Heart left ventricle (tissue), 16 donors: ENCODE results near the gene USHBP1. TPM values are rescaled to one million over a fixed set of nuclear protein-coding genes. Genes with fewer than 3 reads are reported as not detected.
"Not testable (repeated sequence)": the region's sequence is repeated elsewhere in the genome, so short reads cannot be mapped to it uniquely, and the experiment has no call there.

Experiments
- ATAC-seq, 4 donors: fragments of 200-7000 bp; cut with Tn5 transposase; one replicate each; pipeline ENCODE4 v1.9.1; 2020 to 2022; ENCODE audit warnings: moderate library complexity in 4 of 4, mild to moderate bottlenecking in 3 of 4, moderate number of reproducible peaks in 1 of 4
- DNase-seq, 5 donors: peaks; one replicate each; pipeline ENCODE4 v3.0.0-alpha.2; 2020
- H3K27ac ChIP-seq, 12 donors: fragments of 200-600 bp; sonication (generic) in 4 of 12; one replicate each; pipeline versions ENCODE4 v1.5.0 to v1.8.0; 2016 to 2022; ENCODE audit warnings: mild to moderate bottlenecking in 2 of 12
- H3K27me3 ChIP-seq, 9 donors: fragments of 200-600 bp; sonication (generic) in 2 of 9; one replicate each; pipeline versions ENCODE4 v1.5.1 to v1.8.0; 2016 to 2022; ENCODE audit warnings: mild to moderate bottlenecking in 3 of 9
- H3K36me3 ChIP-seq, 9 donors: fragments of 200-600 bp; sonication (generic) in 2 of 9; one replicate each; pipeline versions ENCODE4 v1.5.0 to v1.8.0; 2018 to 2022; ENCODE audit warnings: mild to moderate bottlenecking in 2 of 9
- H3K4me1 ChIP-seq, 12 donors: fragments of 200-600 bp; sonication (generic) in 4 of 12; one replicate each; pipeline versions ENCODE4 v1.5.0 to v1.8.0; 2016 to 2022; ENCODE audit warnings: mild to moderate bottlenecking in 3 of 12
- H3K4me3 ChIP-seq, 12 donors: fragments of 200-600 bp; sonication (generic) in 4 of 12; one replicate each; pipeline versions ENCODE4 v1.5.0 to v1.8.0; 2017 to 2022; ENCODE audit warnings: mild to moderate bottlenecking in 9 of 12, moderate library complexity in 4 of 12
- H3K9me3 ChIP-seq, 12 donors: fragments of 200-600 bp; sonication (generic) in 4 of 12; one replicate each; pipeline versions ENCODE4 v1.5.0 to v1.8.0; 2016 to 2022; ENCODE audit warnings: mild to moderate bottlenecking in 1 of 12
- POLR2A ChIP-seq, 2 donors: fragments of 450-650 bp; IDR thresholded peaks; one replicate each; pipeline ENCODE4 v1.6.1; 2017; ENCODE audit warnings: antibody characterized with exemption in 2 of 2, mild to moderate bottlenecking in 2 of 2, moderate library complexity in 2 of 2
- WGBS, 4 donors: extraction: QIAGEN DNeasy Blood & Tissue Kit in 2 of 4; methylation state at CpG; one replicate each; pipeline versions ENCODE4 v1.1.5 to v1.1.7; 2013 to 2018; 5-methylcytosine and 5-hydroxymethylcytosine counted together
- intact Hi-C, 10 donors: fragments of 100-400 bp; cut with DNase I; formaldehyde crosslinking; loops; one replicate each; pipeline versions ENCODE4 v1.11.1 to v1.14.2; 2022
- polyA plus RNA-seq, 2 donors: library from polyadenylated mRNA; stranded (reverse); fragments of 200-250 nt; gene quantifications; one replicate each; pipeline ENCODE4 v1.2.3, GENCODE V29; 2013
- total RNA-seq, 9 donors: library from RNA; depleted of rRNA in 2 of 9; stranded (reverse); fragments of >200 nt in 2 of 9; fragmentation: NEBNext Ultra II Directional in 3 of 9; extraction: Animal tissue kit (Norgen Biotek cat#: 25700) in 3 of 9; gene quantifications; one replicate each; pipeline versions ENCODE4 v1.1.0 to v1.2.4, GENCODE V29; 2016 to 2023
- TF ChIP-seq, protein P1 (sequence below), 12 donors: fragments of 200-600 bp; sonication (generic) in 4 of 12; IDR thresholded peaks; one replicate each; pipeline versions ENCODE4 v1.5.0 to v1.8.0; 2018 to 2022; ENCODE audit warnings: antibody characterized with exemption in 12 of 12, mild to moderate bottlenecking in 5 of 12
- donor health status: ischemic (EF 13 %, LVEDD 7.1; RV severe dilation, severe dysfunction).
- donor health status: healthy with polysubstance abuse.
- donor health status: DM: no; HTN: yes; CAD: no.
- donor health status: DM: no; HTN: no; CAD: no.
- donor health status: ischemic (EF 25% LVEDD 6.9; RV normal size, moderate dysfunction).
- donor health status: ischemic (EF 25% LVEDD 5.7; RV mildly dilated, moderate dysfunction).
- donor health status: healthy.
- donor health status: DM: yes; HTN: yes; CAD: no.
- donor health status: ischemic (EF 35%, LVEDD 5.7; RV mildly dilated, moderate dysfunction).
- donor health status: nonischemic (EF 11% LVEDD 7.7; RV severe dilation, severe dysfunction).
- donor health status: DM: yes; HTN: yes; CAD: no.
- donor health status: PGD.
- donor health status: ischemic (EF 29% LVEDD 5.4; RV normal size, mild dysfunction).
- donor health status: nonischemic (EF 23%, LVEDD 6.1; RV moderate dilation, normal function).

USHBP1 gene
- total and polyA plus RNA-seq, 11 donors, result 3.7 to 14.6 (median 7.7) TPM

DNA sequence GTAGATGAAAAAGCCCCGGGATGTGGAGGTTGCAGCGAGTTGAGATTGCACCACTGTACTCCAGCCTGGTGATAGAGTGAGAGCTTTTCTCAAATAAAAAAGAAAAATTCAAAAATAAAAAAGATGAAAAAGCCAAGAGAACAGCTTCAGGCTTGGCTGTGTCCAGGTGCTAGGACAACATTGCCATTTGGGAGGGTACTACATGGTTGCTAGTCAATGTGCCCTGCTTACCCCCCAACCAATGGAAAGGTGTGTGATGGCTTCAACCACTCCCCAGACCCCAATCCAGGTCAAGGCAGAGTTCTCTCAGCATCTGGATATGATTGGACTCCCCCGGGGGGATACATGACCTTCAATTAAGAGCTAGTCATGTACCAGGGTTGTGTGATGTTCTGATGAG lies 14.9 kb upstream of the USHBP1 start:
- intact Hi-C loops, result loop anchor here in 2 of 10 donors (5.0 to 10.0 kb wide), 2 partner anchors 72 to 75 kb away; no protein-coding TSS in a partner anchor
- no peak for ATAC-seq
- DNase-seq, result no peak
- Histone ChIP-seq H3K9me3 (no peaks in the 10 kb centered on the region), H3K27ac (no peak overlapping the region), H3K4me3 (no peak overlapping the region), H3K4me1 (peaks cover 0 to 17% (median 13%) of the 10 kb centered on the region in 12 donors), H3K27me3 (peaks cover 7 to 21% (median 14%) of the 10 kb centered on the region in 9 donors), H3K36me3 (peaks cover 0 to 50% (median 43%) of the 10 kb centered on the region in 9 donors)
- 77 to 96% (median 89%) methylated on average over 2 to 3 of the region's 3 CpGs for WGBS, 4 donors
- TF ChIP-seq, protein P1, sequence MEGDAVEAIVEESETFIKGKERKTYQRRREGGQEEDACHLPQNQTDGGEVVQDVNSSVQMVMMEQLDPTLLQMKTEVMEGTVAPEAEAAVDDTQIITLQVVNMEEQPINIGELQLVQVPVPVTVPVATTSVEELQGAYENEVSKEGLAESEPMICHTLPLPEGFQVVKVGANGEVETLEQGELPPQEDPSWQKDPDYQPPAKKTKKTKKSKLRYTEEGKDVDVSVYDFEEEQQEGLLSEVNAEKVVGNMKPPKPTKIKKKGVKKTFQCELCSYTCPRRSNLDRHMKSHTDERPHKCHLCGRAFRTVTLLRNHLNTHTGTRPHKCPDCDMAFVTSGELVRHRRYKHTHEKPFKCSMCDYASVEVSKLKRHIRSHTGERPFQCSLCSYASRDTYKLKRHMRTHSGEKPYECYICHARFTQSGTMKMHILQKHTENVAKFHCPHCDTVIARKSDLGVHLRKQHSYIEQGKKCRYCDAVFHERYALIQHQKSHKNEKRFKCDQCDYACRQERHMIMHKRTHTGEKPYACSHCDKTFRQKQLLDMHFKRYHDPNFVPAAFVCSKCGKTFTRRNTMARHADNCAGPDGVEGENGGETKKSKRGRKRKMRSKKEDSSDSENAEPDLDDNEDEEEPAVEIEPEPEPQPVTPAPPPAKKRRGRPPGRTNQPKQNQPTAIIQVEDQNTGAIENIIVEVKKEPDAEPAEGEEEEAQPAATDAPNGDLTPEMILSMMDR (IDR thresholded peaks at IDR 0.05), result no peak
- no peak for TF ChIP-seq POLR2A (IDR thresholded peaks at IDR 0.05)

DNA sequence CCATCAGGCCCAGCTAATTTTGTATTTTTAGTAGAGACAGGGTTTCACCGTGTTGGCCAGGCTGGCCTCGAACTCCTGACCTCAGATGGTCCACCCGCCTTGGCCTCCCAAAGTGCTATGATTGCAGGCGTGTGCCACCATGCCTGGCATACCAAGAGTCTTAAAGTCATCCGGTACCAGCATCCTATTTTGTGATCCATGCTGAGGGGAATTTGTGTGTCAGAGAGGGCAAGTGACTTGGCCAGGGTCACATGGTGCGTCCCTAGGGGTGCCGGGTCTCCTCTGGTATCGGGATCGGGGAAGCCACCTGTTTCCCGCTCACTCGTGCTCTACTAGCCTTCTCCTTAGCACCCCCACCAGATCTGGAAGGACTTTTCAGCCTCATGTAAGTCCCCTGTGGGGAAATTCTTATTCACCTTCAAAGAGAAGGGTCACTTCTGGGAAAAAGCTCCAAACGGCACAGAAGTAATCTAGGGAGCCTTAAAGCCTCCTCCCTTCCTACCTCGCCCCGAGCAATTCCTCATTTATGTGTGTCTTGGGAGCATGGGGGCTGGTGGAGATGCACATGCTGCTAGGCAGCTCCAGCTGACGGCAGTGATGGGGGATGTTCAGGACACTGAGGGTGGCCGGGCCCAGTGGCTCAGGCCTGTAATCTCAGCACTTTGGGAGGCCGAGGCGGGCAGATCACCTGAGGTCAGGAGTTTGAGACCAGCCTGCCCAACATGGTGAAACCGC lies 11.1 kb upstream of the USHBP1 start:
- 94 to 96% (median 94%) methylated on average over 15 to 19 of the region's 19 CpGs for WGBS, 4 donors
- ATAC-seq (no peak), DNase-seq (no peak)
- Histone ChIP-seq H3K27ac (no peak overlapping the region), H3K4me3 (no peak overlapping the region), H3K4me1 (no peaks in the 10 kb centered on the region), H3K9me3 (no peaks in the 10 kb centered on the region), H3K27me3 (peaks cover 0 to 2% (median 0%) of the 10 kb centered on the region in 9 donors), H3K36me3 (peaks cover 0 to 85% (median 76%) of the 10 kb centered on the region in 9 donors)
- TF ChIP-seq POLR2A (IDR thresholded peaks at IDR 0.05), result no peak
- intact Hi-C loops, result loop anchor here in 2 of 10 donors (5.0 to 10.0 kb wide), 2 partner anchors 68 to 71 kb away; no protein-coding TSS in a partner anchor

DNA sequence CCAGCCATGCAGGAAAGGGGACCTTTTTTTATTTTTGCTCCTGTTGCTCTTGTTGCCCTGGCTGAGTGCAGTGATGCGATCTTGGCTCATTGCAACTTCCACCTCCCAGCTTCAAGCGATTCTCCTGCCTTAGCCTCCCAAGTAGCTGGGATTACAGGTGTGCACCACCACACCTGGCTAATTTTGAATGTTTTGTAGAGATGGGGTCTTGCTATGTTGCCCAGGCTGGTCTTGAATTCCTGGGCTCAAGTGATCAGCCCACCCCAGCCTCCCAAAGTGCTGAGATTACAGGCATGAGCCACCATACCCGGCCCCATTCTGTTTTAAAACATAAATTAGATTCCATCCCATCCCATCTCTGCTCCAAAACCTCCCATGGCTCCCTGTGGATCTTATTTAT lies 10.3 kb upstream of the USHBP1 start:
- not testable (repeated sequence) for ATAC-seq, H3K4me3 ChIP-seq, H3K9me3 ChIP-seq, DNase-seq, H3K4me1 ChIP-seq, H3K27ac ChIP-seq, H3K27me3 ChIP-seq
- intact Hi-C loops, result loop anchor here in 2 of 10 donors (5.0 to 10.0 kb wide), 2 partner anchors 68 to 70 kb away; no protein-coding TSS in a partner anchor
- H3K36me3 ChIP-seq, result peaks cover 0 to 92% (median 83%) of the 10 kb centered on the region in 9 donors
- 93 to 98% (median 96%) methylated on average over 3 of the region's 3 CpGs for WGBS, 4 donors

DNA sequence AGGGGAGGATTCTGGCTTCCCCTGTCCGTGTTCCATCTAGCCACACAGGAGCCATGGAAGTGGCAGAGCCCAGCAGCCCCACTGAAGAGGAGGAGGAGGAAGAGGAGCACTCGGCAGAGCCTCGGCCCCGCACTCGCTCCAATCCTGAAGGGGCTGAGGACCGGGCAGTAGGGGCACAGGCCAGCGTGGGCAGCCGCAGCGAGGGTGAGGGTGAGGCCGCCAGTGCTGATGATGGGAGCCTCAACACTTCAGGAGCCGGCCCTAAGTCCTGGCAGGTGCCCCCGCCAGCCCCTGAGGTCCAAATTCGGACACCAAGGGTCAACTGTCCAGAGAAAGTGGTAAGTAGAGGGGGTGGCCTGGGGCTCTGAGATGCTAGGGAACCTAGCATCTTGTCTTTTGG lies 4.2 kb upstream of the USHBP1 start:
- peaks cover 0 to 51% (median 45%) of the 10 kb centered on the region in 9 donors for H3K36me3 ChIP-seq
- H3K4me3 ChIP-seq, result no peak overlapping the region
- H3K9me3 ChIP-seq, result no peaks in the 10 kb centered on the region
- H3K4me1 ChIP-seq, result peaks cover 0 to 23% (median 12%) of the 10 kb centered on the region in 12 donors
- no peaks in the 10 kb centered on the region for H3K27me3 ChIP-seq
- TF ChIP-seq, protein P1 (IDR thresholded peaks at IDR 0.05), result no peak
- TF ChIP-seq POLR2A (IDR thresholded peaks at IDR 0.05), result no peak
- intact Hi-C loops, result loop anchor here in 1 of 10 donors (10.0 kb wide), 1 partner anchor 194 kb away; the partner anchor contains the start of genes HAUS8 and MYO9B
- H3K27ac ChIP-seq, result no peak overlapping the region
- no peak for ATAC-seq
- no peak for DNase-seq
- WGBS, 4 donors, result 94 to 96% (median 95%) methylated on average over 13 of the region's 13 CpGs
